ENCODE measurements around the gene ACTRT2.

The ACTRT2 gene

DNA sequence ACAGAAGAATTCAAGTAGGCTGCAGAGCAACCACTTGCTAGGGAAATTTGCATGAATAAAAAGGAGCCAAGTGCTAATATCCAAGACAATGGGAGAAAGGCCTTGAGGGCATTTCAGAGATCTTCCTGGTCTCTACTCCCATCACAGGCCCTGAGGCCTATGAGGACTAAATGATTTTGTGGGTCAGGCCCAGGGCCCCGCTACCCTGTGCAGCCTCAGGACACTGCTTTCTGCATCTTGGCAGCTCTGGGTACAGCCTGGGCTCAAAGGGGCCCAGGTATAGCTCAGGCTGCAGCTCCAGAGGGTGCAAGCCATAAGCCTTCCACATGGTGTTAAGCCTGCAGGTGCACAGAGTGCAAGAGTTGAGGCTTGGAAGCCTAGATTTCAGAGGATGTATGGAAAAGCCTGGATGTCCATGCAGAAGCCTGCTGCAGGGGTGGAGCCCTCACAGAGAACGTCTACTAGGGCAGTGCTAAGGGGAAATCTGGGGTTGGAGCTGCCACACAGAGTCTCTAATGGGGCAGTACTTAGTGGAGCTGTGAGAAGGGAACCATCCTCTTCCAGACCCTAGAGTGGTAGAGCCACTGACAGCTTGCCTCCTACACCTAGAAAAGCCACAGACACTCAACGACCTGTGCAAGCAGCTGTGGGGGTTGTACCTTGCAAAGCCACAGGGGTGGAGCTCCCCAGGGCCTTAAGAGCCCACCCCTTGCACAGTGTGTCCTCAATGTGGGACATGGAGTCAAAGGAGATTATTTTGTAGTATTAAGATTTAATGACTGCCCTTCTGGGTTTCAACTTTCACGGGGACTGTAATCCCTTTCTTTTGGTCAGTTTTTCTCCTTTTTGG, 13.7 kb upstream of the ACTRT2 start:
- TF ChIP-seq, protein P1, sequence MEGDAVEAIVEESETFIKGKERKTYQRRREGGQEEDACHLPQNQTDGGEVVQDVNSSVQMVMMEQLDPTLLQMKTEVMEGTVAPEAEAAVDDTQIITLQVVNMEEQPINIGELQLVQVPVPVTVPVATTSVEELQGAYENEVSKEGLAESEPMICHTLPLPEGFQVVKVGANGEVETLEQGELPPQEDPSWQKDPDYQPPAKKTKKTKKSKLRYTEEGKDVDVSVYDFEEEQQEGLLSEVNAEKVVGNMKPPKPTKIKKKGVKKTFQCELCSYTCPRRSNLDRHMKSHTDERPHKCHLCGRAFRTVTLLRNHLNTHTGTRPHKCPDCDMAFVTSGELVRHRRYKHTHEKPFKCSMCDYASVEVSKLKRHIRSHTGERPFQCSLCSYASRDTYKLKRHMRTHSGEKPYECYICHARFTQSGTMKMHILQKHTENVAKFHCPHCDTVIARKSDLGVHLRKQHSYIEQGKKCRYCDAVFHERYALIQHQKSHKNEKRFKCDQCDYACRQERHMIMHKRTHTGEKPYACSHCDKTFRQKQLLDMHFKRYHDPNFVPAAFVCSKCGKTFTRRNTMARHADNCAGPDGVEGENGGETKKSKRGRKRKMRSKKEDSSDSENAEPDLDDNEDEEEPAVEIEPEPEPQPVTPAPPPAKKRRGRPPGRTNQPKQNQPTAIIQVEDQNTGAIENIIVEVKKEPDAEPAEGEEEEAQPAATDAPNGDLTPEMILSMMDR (IDR thresholded peaks at IDR 0.05; ENCODE audit: low read length), result no peak
- no peak for TF ChIP-seq EZH2 (optimal IDR thresholded peaks at IDR 0.05; ENCODE audit: low read depth, low read length)
- TF ChIP-seq EZH2phosphoT487 (IDR thresholded peaks at IDR 0.05; ENCODE audit: low read length), result no peak
- no peaks in the 10 kb centered on the region for H3F3A ChIP-seq (ENCODE audit: insufficient read depth, low read length)

DNA sequence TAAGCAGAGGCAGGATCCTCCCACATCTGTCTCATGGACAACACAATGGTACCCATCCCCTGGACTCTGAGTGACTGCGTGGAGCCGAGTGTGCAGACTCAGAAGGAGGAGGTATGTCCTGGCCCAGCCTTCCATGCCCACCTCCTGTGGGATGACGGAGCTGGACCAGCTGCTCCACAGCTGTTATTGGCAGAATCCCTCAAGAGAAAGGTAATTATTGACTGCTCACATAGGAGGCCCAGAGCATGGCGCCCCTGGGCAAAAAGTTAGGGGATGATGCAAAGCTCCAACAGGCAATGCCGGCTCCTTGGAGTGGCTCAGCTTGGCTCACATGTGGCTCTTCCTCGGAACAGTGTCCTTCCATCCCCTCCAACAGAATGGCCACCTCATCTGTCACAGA, 12.2 kb upstream of the ACTRT2 start:
- H3K9me3 ChIP-seq (replicated peaks; ENCODE audit: insufficient read depth, low read length), result no peaks in the 10 kb centered on the region
- H2AFZ ChIP-seq (ENCODE audit: low read length), result no peak overlapping the region
- no peaks in the 10 kb centered on the region for H3K79me2 ChIP-seq (ENCODE audit: low read length)
- no peaks in the 10 kb centered on the region for H3K4me1 ChIP-seq (ENCODE audit: low read length)
- no peaks in the 10 kb centered on the region for H3F3A ChIP-seq (ENCODE audit: insufficient read depth, low read length)
- TF ChIP-seq, protein P1 (IDR thresholded peaks at IDR 0.05; ENCODE audit: low read length), result no peak
- TF ChIP-seq EZH2phosphoT487 (IDR thresholded peaks at IDR 0.05; ENCODE audit: low read length) (no peak), EZH2 (optimal IDR thresholded peaks at IDR 0.05; ENCODE audit: low read depth, low read length) (no peak)
- DNase-seq, result no peak
- no peak overlapping the region for H3K9ac ChIP-seq (ENCODE audit: low read length)
- no peaks in the 10 kb centered on the region for H4K20me1 ChIP-seq (ENCODE audit: insufficient read depth, low read length)
- H3K4me3 ChIP-seq (ENCODE audit: low read length), result no peak overlapping the region
- no peaks in the 10 kb centered on the region for H3K36me3 ChIP-seq (replicated peaks; ENCODE audit: insufficient read depth, low read length)
- H3K27me3 ChIP-seq (replicated peaks; ENCODE audit: insufficient read depth, low read length), result peaks cover 63% of the 10 kb centered on the region
- no peak overlapping the region for H3K27ac ChIP-seq (ENCODE audit: low read length)
- H3K4me2 ChIP-seq (ENCODE audit: low read depth, low read length), result no peak overlapping the region
- no peaks in the 10 kb centered on the region for H3K9me2 ChIP-seq (replicated peaks; ENCODE audit: insufficient read depth, low read length)

More for the DNA sequence above, 13.7 kb upstream of the ACTRT2 start:
- Histone ChIP-seq H2AFZ (ENCODE audit: low read length) (no peak overlapping the region), H3K4me3 (ENCODE audit: low read length) (no peak overlapping the region), H4K20me1 (ENCODE audit: insufficient read depth, low read length) (no peaks in the 10 kb centered on the region), H3K36me3 (replicated peaks; ENCODE audit: insufficient read depth, low read length) (no peaks in the 10 kb centered on the region), H3K27ac (ENCODE audit: low read length) (no peak overlapping the region), H3K9me3 (replicated peaks; ENCODE audit: insufficient read depth, low read length) (no peaks in the 10 kb centered on the region), H3K9me2 (replicated peaks; ENCODE audit: insufficient read depth, low read length) (no peaks in the 10 kb centered on the region), H3K79me2 (ENCODE audit: low read length) (no peaks in the 10 kb centered on the region), H3K4me1 (ENCODE audit: low read length) (no peaks in the 10 kb centered on the region), H3K27me3 (replicated peaks; ENCODE audit: insufficient read depth, low read length) (peaks cover 63% of the 10 kb centered on the region), H3K9ac (ENCODE audit: low read length) (no peak overlapping the region), H3K4me2 (ENCODE audit: low read depth, low read length) (no peak overlapping the region)
- no peak for DNase-seq

DNA sequence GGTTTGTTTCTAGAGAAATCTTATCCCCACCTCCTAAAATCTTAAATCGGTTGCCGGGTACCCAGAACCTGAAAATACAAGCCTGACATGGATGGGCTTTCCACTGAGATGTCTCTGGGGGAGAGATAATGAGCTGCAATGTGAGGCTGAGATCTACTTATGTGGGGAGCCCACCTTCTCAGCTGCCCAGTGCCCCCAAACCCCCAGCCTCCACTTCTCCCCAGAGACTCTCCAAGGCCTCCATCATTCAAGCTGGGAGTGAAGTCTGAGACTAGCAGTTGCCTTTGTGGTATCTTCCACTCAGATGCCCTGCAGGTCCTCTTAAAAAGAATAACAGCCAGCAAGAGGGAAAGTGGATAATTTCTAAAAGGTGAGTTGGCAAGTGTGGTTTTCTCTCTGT, 11.7 kb upstream of the ACTRT2 start:
- H2AFZ ChIP-seq (ENCODE audit: low read length), result no peak overlapping the region
- no peak overlapping the region for H3K4me2 ChIP-seq (ENCODE audit: low read depth, low read length)
- H3K4me1 ChIP-seq (ENCODE audit: low read length), result no peaks in the 10 kb centered on the region
- H3K27me3 ChIP-seq (replicated peaks; ENCODE audit: insufficient read depth, low read length), result peaks cover 63% of the 10 kb centered on the region
- H3K79me2 ChIP-seq (ENCODE audit: low read length), result no peaks in the 10 kb centered on the region
- H3F3A ChIP-seq (ENCODE audit: insufficient read depth, low read length), result no peaks in the 10 kb centered on the region
- H3K27ac ChIP-seq (ENCODE audit: low read length), result no peak overlapping the region
- H4K20me1 ChIP-seq (ENCODE audit: insufficient read depth, low read length), result no peaks in the 10 kb centered on the region
- H3K36me3 ChIP-seq (replicated peaks; ENCODE audit: insufficient read depth, low read length), result no peaks in the 10 kb centered on the region
- H3K4me3 ChIP-seq (ENCODE audit: low read length), result no peak overlapping the region
- H3K9me3 ChIP-seq (replicated peaks; ENCODE audit: insufficient read depth, low read length), result no peaks in the 10 kb centered on the region
- TF ChIP-seq EZH2phosphoT487 (IDR thresholded peaks at IDR 0.05; ENCODE audit: low read length) (no peak), EZH2 (optimal IDR thresholded peaks at IDR 0.05; ENCODE audit: low read depth, low read length) (no peak)
- TF ChIP-seq, protein P1 (IDR thresholded peaks at IDR 0.05; ENCODE audit: low read length), result no peak
- H3K9ac ChIP-seq (ENCODE audit: low read length), result no peak overlapping the region
- DNase-seq, result no peak
- H3K9me2 ChIP-seq (replicated peaks; ENCODE audit: insufficient read depth, low read length), result no peaks in the 10 kb centered on the region
